ENCODE measurements around the gene RMC1. TPM values are rescaled to one million over a fixed set of nuclear protein-coding genes. Genes with fewer than 3 reads are reported as not detected.
A peak's percentile ranks its signal among the peaks of the same experiment; 100 is the strongest.

Gene RMC1
- total RNA-seq, 1 donor = 22.7 TPM

- no peak overlapping the region for H3K4me3 ChIP-seq (ENCODE audit: low read depth, low read length)
- peak; percentile 11 for DNase-seq (ENCODE audit: low read depth)
- TF ChIP-seq CTCF (IDR thresholded peaks at IDR 0.05; ENCODE audit: insufficient read depth, low read length) = no peak
Measured at GRCh38 chr18:23532848-23533247, 29.5 kb downstream of the RMC1 start.

GRCh38 chr18:23534276-23534675, 31.0 kb downstream of the RMC1 start:
- DNase-seq (ENCODE audit: low read depth) = no peak
- no peak overlapping the region for H3K4me3 ChIP-seq (ENCODE audit: low read depth, low read length)
- TF ChIP-seq CTCF (IDR thresholded peaks at IDR 0.05; ENCODE audit: insufficient read depth, low read length) = no peak

- no peak for DNase-seq (ENCODE audit: low read depth)
- TF ChIP-seq CTCF (IDR thresholded peaks at IDR 0.05; ENCODE audit: insufficient read depth, low read length) = no peak
- H3K4me3 ChIP-seq (ENCODE audit: low read depth, low read length) = no peak overlapping the region
Measured at GRCh38 chr18:23536204-23536603, 32.9 kb downstream of the RMC1 start.

GRCh38 chr18:23537274-23537673, 34.0 kb downstream of the RMC1 start:
- TF ChIP-seq CTCF (IDR thresholded peaks at IDR 0.05; ENCODE audit: insufficient read depth, low read length) = no peak
- H3K4me3 ChIP-seq (ENCODE audit: low read depth, low read length) = no peak overlapping the region
- DNase-seq (ENCODE audit: low read depth) = no peak

DNA sequence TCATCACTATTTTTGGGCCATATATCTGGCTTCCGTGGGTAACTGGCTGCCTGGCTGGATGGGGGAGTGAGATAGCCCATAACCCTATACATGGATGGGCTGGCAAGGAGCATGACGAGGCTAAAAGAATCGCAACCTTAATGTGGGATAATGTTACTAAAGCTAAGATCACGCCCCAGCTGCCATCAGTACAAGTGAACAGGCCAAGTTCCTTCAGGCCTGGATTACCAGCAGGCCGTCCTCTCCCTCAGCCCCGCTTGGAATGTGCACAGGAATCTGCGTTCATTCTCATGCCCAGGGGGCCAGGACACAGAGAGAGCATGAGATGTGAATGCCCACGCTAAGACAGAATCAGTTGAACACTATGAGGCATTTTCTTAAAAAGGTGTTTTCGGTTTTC, 34.7 kb downstream of the RMC1 start:
- DNase-seq (ENCODE audit: low read depth) = no peak
- no peak for TF ChIP-seq CTCF (IDR thresholded peaks at IDR 0.05; ENCODE audit: insufficient read depth, low read length)
- H3K4me3 ChIP-seq (ENCODE audit: low read depth, low read length) = no peak overlapping the region

DNA sequence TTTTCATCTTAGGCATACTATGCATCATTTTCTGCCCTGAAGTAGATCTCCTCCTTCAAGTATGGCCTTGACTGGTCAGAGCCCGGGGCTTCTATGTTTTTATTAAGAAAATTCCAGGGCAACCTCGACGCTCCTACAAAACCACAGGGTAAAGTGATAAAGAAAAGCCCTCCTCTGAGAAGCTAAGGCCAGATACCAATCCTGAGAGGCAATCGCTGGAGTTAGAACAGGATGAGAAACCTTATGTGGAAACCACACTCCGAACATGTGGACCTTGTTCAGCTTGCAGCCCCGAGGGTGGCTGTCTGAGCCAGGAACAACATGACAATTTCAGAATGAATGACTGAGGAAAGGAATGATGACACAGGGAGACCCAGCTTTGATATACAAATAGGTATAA, 35.6 kb downstream of the RMC1 start:
- no peak for DNase-seq (ENCODE audit: low read depth)
- TF ChIP-seq CTCF (IDR thresholded peaks at IDR 0.05; ENCODE audit: insufficient read depth, low read length) = no peak

GRCh38 chr18:23539296-23539695, 36.0 kb downstream of the RMC1 start:
- H3K4me3 ChIP-seq (ENCODE audit: low read depth, low read length) = no peak overlapping the region
- DNase-seq (ENCODE audit: low read depth) = no peak
- no peak for TF ChIP-seq CTCF (IDR thresholded peaks at IDR 0.05; ENCODE audit: insufficient read depth, low read length)

More for the DNA sequence above, 35.6 kb downstream of the RMC1 start:
- no peak overlapping the region for H3K4me3 ChIP-seq (ENCODE audit: low read depth, low read length)

Data from fibroblast of the aortic adventitia (primary cell).